AG04450 (cell line): Measurements from ENCODE around the gene XYLT2. TPM values are rescaled to one million over a fixed set of nuclear protein-coding genes. Genes with fewer than 3 reads are reported as not detected.

ENCODE experiments used
- CTCF ChIA-PET: fragments of 300-600, 350-600 bp; formaldehyde crosslinking; extraction: SDS; loops from one replicate; lab custom pipeline; 2022; ENCODE audit warnings: antibody characterized with exemption, inconsistent platforms; lab: Charles Lee
- POLR2A ChIA-PET: fragments of 350-600 bp; formaldehyde crosslinking; extraction: SDS; loops from one replicate; lab custom pipeline; 2021; ENCODE audit warnings: antibody characterized with exemption, inconsistent platforms; lab: Yijun Ruan, JAX
- DNase-seq: peaks from one replicate; pipeline ENCODE4 v3.0.0-alpha.2; 2011; ENCODE audit warnings: low read depth, low spot score
- H3K27ac ChIP-seq: one replicate; pipeline ENCODE4 v1.5.1; 2012; ENCODE audit warnings: low read depth, low read length, control low read depth
- H3K27me3 ChIP-seq: one replicate; pipeline ENCODE4 v1.6.0; 2012; ENCODE audit warnings: low read length; ENCODE audit not compliant: control insufficient read depth, insufficient read depth
- H3K4me3 ChIP-seq: 2 replicates; pipeline ENCODE4 v1.5.1; 2011; ENCODE audit warnings: mild to moderate bottlenecking, low read depth, low read length, control low read depth
- H3K9me3 ChIP-seq: 2 replicates; pipeline ENCODE4 v1.5.1; 2012; ENCODE audit warnings: low read length; ENCODE audit not compliant: control insufficient read depth, insufficient read depth
- CTCF ChIP-seq: IDR thresholded peaks from 2 replicates; pipeline ENCODE4 v1.5.1; 2011; ENCODE audit warnings: low read depth, low read length, control low read depth, inconsistent platforms
- polyA plus RNA-seq: library from polyadenylated mRNA; depleted of rRNA; stranded (reverse); fragments of >200 nt; gene quantifications from 2 replicates; pipeline ENCODE4 v1.2.3, GENCODE V29; 2011

XYLT2 gene
- polyA plus RNA-seq, 1 experiment, result 13.5 TPM

DNA sequence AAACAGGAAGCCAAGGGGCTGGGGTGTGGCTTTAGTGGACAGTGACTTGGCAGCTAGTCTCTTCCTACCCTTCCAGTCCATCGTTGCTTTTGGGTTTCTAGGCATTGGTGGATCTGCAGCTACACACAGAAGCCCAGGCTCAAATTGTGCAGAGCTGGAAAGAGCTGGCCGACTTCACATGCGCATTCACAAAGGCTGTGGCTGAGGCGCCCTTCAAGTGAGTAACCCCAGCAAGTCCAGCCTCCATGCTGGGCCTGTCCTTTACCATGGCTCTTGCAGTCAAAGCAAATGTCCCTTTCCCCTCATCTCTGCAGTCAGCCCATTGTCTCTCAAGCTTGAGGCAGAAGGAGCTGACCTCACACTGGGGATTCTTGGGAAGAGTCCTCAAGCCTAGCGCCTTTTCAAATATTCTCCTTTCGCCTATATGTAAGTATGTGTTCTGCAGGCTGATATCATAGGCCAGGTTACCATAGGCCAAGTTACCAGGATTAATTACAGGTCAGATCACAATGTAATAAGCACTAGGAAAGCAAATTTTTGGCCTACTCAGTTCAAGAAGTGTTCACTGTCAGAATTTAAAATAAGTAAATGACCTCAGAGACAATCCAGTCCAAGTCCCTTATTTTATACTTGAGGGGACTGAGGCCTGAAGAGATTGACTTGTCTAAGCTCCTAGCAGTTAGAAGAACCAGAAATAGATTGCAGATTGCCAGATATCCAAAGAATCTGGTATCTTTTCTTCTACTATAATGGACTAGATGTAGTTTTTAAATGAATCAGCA lies 33.6 kb downstream of the XYLT2 start:
- Histone ChIP-seq H3K27me3 (no peaks in the 10 kb centered on the region), H3K9me3 (no peaks in the 10 kb centered on the region), H3K27ac (no peak overlapping the region), H3K4me3 (no peak overlapping the region)
- TF ChIP-seq CTCF, result no peak
- ChIA-PET POLR2A (interaction anchor here (1.2 kb wide), 1 partner anchor 16 kb away, joined by 5 read pairs; no protein-coding TSS in a partner anchor), CTCF (interaction anchor here (0.6 to 1.0 kb wide), 3 partner anchors 18 to 99 kb away, joined by 3 to 5 read pairs (median 3); partner anchors contain the start of gene LRRC59)
- no peak for DNase-seq

- CTCF ChIA-PET, result interaction anchor here (0.7 to 2.1 kb wide), 4 partner anchors 16 to 19 kb away, joined by 3 to 9 read pairs (median 4); partner anchors contain the start of gene LRRC59
- TF ChIP-seq CTCF, result no peak
- Histone ChIP-seq H3K27ac (no peak overlapping the region), H3K4me3 (no peak overlapping the region), H3K27me3 (no peaks in the 10 kb centered on the region), H3K9me3 (no peaks in the 10 kb centered on the region)
- no peak for DNase-seq
- POLR2A ChIA-PET, result interaction anchor here (0.7 to 1.6 kb wide), 3 partner anchors 9 to 176 kb away, joined by 3 to 10 read pairs (median 5); no protein-coding TSS in a partner anchor
These were observed 34.7 kb downstream of the XYLT2 start for GRCh38 chr17:50380369-50381259.

GRCh38 chr17:50381260-50381815 lies 35.4 kb downstream of the XYLT2 start:
- H3K27me3 ChIP-seq, result no peaks in the 10 kb centered on the region
- POLR2A ChIA-PET, result interaction anchor here (0.8 to 1.6 kb wide), 2 partner anchors 9 to 16 kb away, joined by 4 to 10 read pairs; partner anchors contain the start of gene LRRC59
- no peak overlapping the region for H3K4me3 ChIP-seq
- no peak for TF ChIP-seq CTCF
- no peak overlapping the region for H3K27ac ChIP-seq
- DNase-seq, result no peak
- CTCF ChIA-PET, result interaction anchor here (0.9 to 2.1 kb wide), 2 partner anchors 16 to 20 kb away, joined by 3 to 9 read pairs; partner anchors contain the start of gene LRRC59
- no peaks in the 10 kb centered on the region for H3K9me3 ChIP-seq

DNA sequence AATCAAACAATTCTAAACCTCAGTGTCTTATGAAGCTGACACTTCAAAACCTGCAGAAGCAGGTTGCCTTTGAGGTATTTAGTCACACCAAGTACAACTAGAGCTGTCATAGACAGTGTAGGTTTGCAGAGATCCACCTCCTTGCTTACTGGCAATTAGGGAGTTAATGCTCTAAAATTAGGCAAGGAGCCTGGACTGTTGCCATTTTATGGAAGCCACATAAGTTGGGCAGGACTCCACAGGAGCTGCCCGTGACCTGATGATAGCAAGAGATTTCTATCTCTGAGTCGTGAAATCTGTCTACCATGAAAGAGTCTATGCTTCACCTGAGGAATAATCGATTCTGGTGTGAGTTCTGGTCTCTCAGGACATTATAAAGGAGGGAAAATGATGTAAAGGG lies 36.0 kb downstream of the XYLT2 start:
- DNase-seq, result no peak
- POLR2A ChIA-PET, result interaction anchor here (0.8 to 1.6 kb wide), 2 partner anchors 8 to 16 kb away, joined by 4 to 10 read pairs; partner anchors contain the start of gene LRRC59
- CTCF ChIA-PET, result interaction anchor here (0.9 to 2.1 kb wide), 2 partner anchors 15 to 20 kb away, joined by 3 to 9 read pairs; partner anchors contain the start of gene LRRC59

More for the DNA sequence above, 36.0 kb downstream of the XYLT2 start:
- H3K4me3 ChIP-seq, result no peak overlapping the region
- H3K9me3 ChIP-seq, result no peaks in the 10 kb centered on the region
- H3K27ac ChIP-seq, result no peak overlapping the region
- no peak for TF ChIP-seq CTCF
- H3K27me3 ChIP-seq, result no peaks in the 10 kb centered on the region
